ENCODE measurements around the gene KLHL35. TPM values are rescaled to one million over a fixed set of nuclear protein-coding genes. Genes with fewer than 3 reads are reported as not detected.

Gene KLHL35
- total and polyA plus RNA-seq, 2 of the 4 experiments (the other 2 are of a cell fraction) = 1.6 to 3.3 TPM

DNA sequence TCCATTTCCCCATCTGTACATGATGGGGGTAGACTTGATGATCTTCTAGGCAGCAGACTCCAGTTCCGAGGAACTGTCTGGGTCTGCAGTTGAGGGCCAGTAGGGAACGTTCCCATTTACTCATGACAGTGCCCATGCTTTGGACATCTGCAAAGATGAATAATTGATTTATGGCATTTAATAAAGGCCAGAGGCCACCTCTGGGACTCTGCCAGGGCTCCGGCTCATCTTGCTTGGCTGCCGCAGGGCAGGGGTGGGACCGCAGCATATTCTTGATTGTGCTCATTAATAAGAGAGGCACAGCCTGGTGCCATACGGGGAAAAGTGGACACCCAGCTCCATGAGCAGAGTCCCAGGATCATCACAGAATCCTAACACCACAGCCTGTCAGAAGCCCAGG lies 28.1 kb upstream of the KLHL35 start:
- Histone ChIP-seq H3K14ac (replicated peaks; ENCODE audit: low read depth, low read length) (no peak overlapping the region), H3K27me3 (ENCODE audit: control insufficient read depth, insufficient read depth, low read length) (no peaks in the 10 kb centered on the region), H3K4me2 (ENCODE audit: low read depth, low read length) (no peak overlapping the region), H4K8ac (ENCODE audit: low read depth in 2 of 2, low read length in 2 of 2) (no peak overlapping the region), H3K4me1 (ENCODE audit: control insufficient read depth, insufficient read depth, low read length) (peaks cover 6% of the 10 kb centered on the region), H3K9ac (ENCODE audit: low read depth, low read length) (no peak overlapping the region), H4K5ac (ENCODE audit: low read depth, low read length) (no peak overlapping the region), H2AFZ (replicated peaks; ENCODE audit: low read length, poor library complexity) (no peak overlapping the region), H4K20me1 (ENCODE audit: insufficient read depth, low read length) (no peaks in the 10 kb centered on the region), H3K4me3 (ENCODE audit: insufficient read depth, low read depth, low read length) (no peak overlapping the region), H3K9me3 (ENCODE audit: control insufficient read depth, insufficient read depth, low read length) (no peaks in the 10 kb centered on the region), H2BK15ac (ENCODE audit: low read depth, low read length) (no peak overlapping the region), H3K18ac (ENCODE audit: low read depth, low read length) (no peak overlapping the region), H2BK20ac (ENCODE audit: low read depth, low read length) (no peak overlapping the region), H2AK5ac (ENCODE audit: low read depth, low read length) (no peak overlapping the region), H3K9me1 (ENCODE audit: insufficient read depth, low read length) (0 out of 2 replicates have a peak, but pooled peaks cover 6% of the 10 kb centered on the region), H3K56ac (ENCODE audit: extremely low read depth, insufficient read depth, low read length) (no peak overlapping the region), H3K23ac (ENCODE audit: low read depth, low read length) (no peak overlapping the region), H3K79me1 (ENCODE audit: low read depth in 1 of 2, low read length in 2 of 2) (no peaks in the 10 kb centered on the region), H2BK120ac (ENCODE audit: low read depth, low read length) (no peak overlapping the region), H2AK9ac (replicated peaks; ENCODE audit: low read depth, low read length, poor library complexity) (no peak overlapping the region), H3K4ac (ENCODE audit: low read depth, low read length) (no peak overlapping the region), H4K91ac (ENCODE audit: insufficient read depth, low read depth, low read length) (no peak overlapping the region), H2BK5ac (ENCODE audit: low read depth, low read length, poor library complexity, severe bottlenecking) (no peak overlapping the region), H3K27ac (ENCODE audit: insufficient read depth, low read length) (no peak overlapping the region), H3K36me3 (ENCODE audit: control insufficient read depth, insufficient read depth, low read length) (no peaks in the 10 kb centered on the region)
- no peak for TF ChIP-seq USF2 (IDR thresholded peaks at IDR 0.05; ENCODE audit: low read depth, low read length)
- TF ChIP-seq BHLHE40 (IDR thresholded peaks at IDR 0.05; ENCODE audit: low read depth, low read length) = no peak
- no peak for TF ChIP-seq FOS (IDR thresholded peaks at IDR 0.05; ENCODE audit: low read depth, low read length)
- no peak for TF ChIP-seq MAZ (IDR thresholded peaks at IDR 0.05; ENCODE audit: borderline replicate concordance, low read depth, low read length)
- no peak for TF ChIP-seq SMC3 (IDR thresholded peaks at IDR 0.05; ENCODE audit: low read depth, low read length)
- TF ChIP-seq MXI1 (IDR thresholded peaks at IDR 0.05; ENCODE audit: borderline replicate concordance, low read depth, low read length) = no peak
- no peak for TF ChIP-seq CEBPB (IDR thresholded peaks at IDR 0.05; ENCODE audit: low read depth, low read length)
- TF ChIP-seq CHD1 (IDR thresholded peaks at IDR 0.05; ENCODE audit: low read depth, low read length) = no peak
- no peak for TF ChIP-seq RAD21 (IDR thresholded peaks at IDR 0.05; ENCODE audit: low read length)
- TF ChIP-seq RFX5 (IDR thresholded peaks at IDR 0.05; ENCODE audit: low read depth, low read length) = no peak
- TF ChIP-seq MAFK (IDR thresholded peaks at IDR 0.05; ENCODE audit: low read depth, low read length) = no peak
- in situ Hi-C loops (cut with MboI; ENCODE audit: low sequenced_read_pairs) = no loop called here
- WGBS, 2 experiments (ENCODE audit: extremely low coverage in 2 of 2, insufficient read length in 1 of 2) = 90% methylated on average over 2 of the region's 6 CpGs; no CpG with 5 or more reads in 1 of the 2 experiments
- ATAC-seq (ENCODE audit: low read depth) (no peak), DNase-seq (no peak)
- POLR2A ChIA-PET (ENCODE audit: unreplicated experiment) = no interaction called here
- intact Hi-C loops (cut with micrococcal nuclease) = no loop called here
- dilution Hi-C loops (cut with HindIII; ENCODE audit: low sequenced_read_pairs, unreplicated experiment) = no loop called here
- CTCF ChIA-PET = no interaction called here
- no TSS peak for BruUV-seq (replicated peaks)

Measured in IMR-90 (cell line).